ENCODE results near the gene ELN. TPM values are rescaled to one million over a fixed set of nuclear protein-coding genes. Genes with fewer than 3 reads are reported as not detected.
A peak's percentile ranks its signal among the peaks of the same experiment; 100 is the strongest.

ELN gene
- total RNA-seq, 1 experiment from 2014 or later, result 65.9 TPM

- Histone ChIP-seq H3K27ac (ENCODE audit: low read depth, low read length, poor library complexity, severe bottlenecking) (peak overlapping the region; percentile 34), H3K9me3 (ENCODE audit: low read depth, low read length, poor library complexity, severe bottlenecking) (no peaks in the 10 kb centered on the region), H3K4me3 (ENCODE audit: low read depth, low read length, poor library complexity, severe bottlenecking) (no peak overlapping the region), H3K27me3 (replicated peaks; ENCODE audit: insufficient read depth, low read depth, low read length, poor library complexity) (no peaks in the 10 kb centered on the region), H3K4me1 (ENCODE audit: insufficient read depth, low read length, poor library complexity, severe bottlenecking) (peaks cover 52% of the 10 kb centered on the region), H3K36me3 (ENCODE audit: insufficient read depth, low read length, poor library complexity, severe bottlenecking) (peaks cover 6% of the 10 kb centered on the region)
- intact Hi-C loops (cut with micrococcal nuclease; ENCODE audit: unreplicated experiment), result no loop called here
- TF ChIP-seq EZH2 (IDR thresholded peaks at IDR 0.05; ENCODE audit: borderline replicate concordance, low read depth, low read length, poor library complexity, severe bottlenecking) (no peak), CTCF (conservative IDR thresholded peaks at IDR 0.05; ENCODE audit: low read depth, low read length) (no peak)
- no peak for DNase-seq (ENCODE audit: low spot score)
- BruUV-seq (replicated peaks), result no TSS peak
- ChIA-PET CTCF (interaction anchor here (0.7 kb wide), 1 partner anchor 10 kb away, joined by 3 read pairs; no protein-coding TSS in a partner anchor), POLR2A (ENCODE audit: low non-redundant PET) (no interaction called here)
These were observed 13.0 kb downstream of the ELN start for GRCh38 chr7:74040791-74041520.

- BruUV-seq (replicated peaks), result no TSS peak
- ChIA-PET POLR2A (ENCODE audit: low non-redundant PET) (no interaction called here), CTCF (interaction anchor here (0.7 kb wide), 1 partner anchor 17 kb away, joined by 3 read pairs; no protein-coding TSS in a partner anchor)
- DNase-seq (ENCODE audit: low spot score), result no peak
- H3K4me1 ChIP-seq (ENCODE audit: insufficient read depth, low read length, poor library complexity, severe bottlenecking), result peaks cover 52% of the 10 kb centered on the region
- peak overlapping the region; percentile 86 for H3K27ac ChIP-seq (ENCODE audit: low read depth, low read length, poor library complexity, severe bottlenecking)
- H3K27me3 ChIP-seq (replicated peaks; ENCODE audit: insufficient read depth, low read depth, low read length, poor library complexity), result no peaks in the 10 kb centered on the region
- H3K9me3 ChIP-seq (ENCODE audit: low read depth, low read length, poor library complexity, severe bottlenecking), result no peaks in the 10 kb centered on the region
- TF ChIP-seq EZH2 (IDR thresholded peaks at IDR 0.05; ENCODE audit: borderline replicate concordance, low read depth, low read length, poor library complexity, severe bottlenecking) (no peak), CTCF (conservative IDR thresholded peaks at IDR 0.05; ENCODE audit: low read depth, low read length) (no peak)
- H3K4me3 ChIP-seq (ENCODE audit: low read depth, low read length, poor library complexity, severe bottlenecking), result peak overlapping the region; percentile 9
- intact Hi-C loops (cut with micrococcal nuclease; ENCODE audit: unreplicated experiment), result no loop called here
- H3K36me3 ChIP-seq (ENCODE audit: insufficient read depth, low read length, poor library complexity, severe bottlenecking), result no peaks in the 10 kb centered on the region
These were observed 15.0 kb downstream of the ELN start for GRCh38 chr7:74042746-74043522.

- intact Hi-C loops (cut with micrococcal nuclease; ENCODE audit: unreplicated experiment), result no loop called here
These were observed 15.6 kb downstream of the ELN start for GRCh38 chr7:74043523-74043951.

More at GRCh38 chr7:74043523-74043951, 15.6 kb downstream of the ELN start:
- no TSS peak for BruUV-seq (replicated peaks)
- CTCF ChIA-PET, result interaction anchor here (0.7 kb wide), 1 partner anchor 18 kb away, joined by 3 read pairs; no protein-coding TSS in a partner anchor
- Histone ChIP-seq H3K36me3 (ENCODE audit: insufficient read depth, low read length, poor library complexity, severe bottlenecking) (no peaks in the 10 kb centered on the region), H3K27ac (ENCODE audit: low read depth, low read length, poor library complexity, severe bottlenecking) (peak overlapping the region; percentile 86), H3K9me3 (ENCODE audit: low read depth, low read length, poor library complexity, severe bottlenecking) (no peaks in the 10 kb centered on the region), H3K4me1 (ENCODE audit: insufficient read depth, low read length, poor library complexity, severe bottlenecking) (peaks cover 51% of the 10 kb centered on the region), H3K27me3 (replicated peaks; ENCODE audit: insufficient read depth, low read depth, low read length, poor library complexity) (no peaks in the 10 kb centered on the region), H3K4me3 (ENCODE audit: low read depth, low read length, poor library complexity, severe bottlenecking) (peak overlapping the region; percentile 9)
- no peak for TF ChIP-seq CTCF (conservative IDR thresholded peaks at IDR 0.05; ENCODE audit: low read depth, low read length)
- TF ChIP-seq EZH2 (IDR thresholded peaks at IDR 0.05; ENCODE audit: borderline replicate concordance, low read depth, low read length, poor library complexity, severe bottlenecking), result no peak
- DNase-seq (ENCODE audit: low spot score), result peak; percentile 96
- POLR2A ChIA-PET (ENCODE audit: low non-redundant PET), result no interaction called here
